Astrocyte (in vitro differentiated cells and primary cell): ENCODE results near the gene TRMT61A.

Experiments used
- EZH2 ChIP-seq: IDR thresholded peaks from 2 replicates; pipeline ENCODE4 v1.6.1; 2012; ENCODE audit warnings: mild to moderate bottlenecking, low read length, inconsistent platforms; ENCODE audit not compliant: insufficient read depth
- TF ChIP-seq, protein P1 (sequence below): IDR thresholded peaks from 2 replicates; pipeline ENCODE4 v1.5.1; 2011; ENCODE audit warnings: low read depth, mild to moderate bottlenecking, inconsistent platforms, low read length, moderate library complexity; ENCODE audit not compliant: insufficient read depth

GRCh38 chr14:103516426-103517173 lies 12.4 kb upstream of the TRMT61A start:
- TF ChIP-seq, protein P1, sequence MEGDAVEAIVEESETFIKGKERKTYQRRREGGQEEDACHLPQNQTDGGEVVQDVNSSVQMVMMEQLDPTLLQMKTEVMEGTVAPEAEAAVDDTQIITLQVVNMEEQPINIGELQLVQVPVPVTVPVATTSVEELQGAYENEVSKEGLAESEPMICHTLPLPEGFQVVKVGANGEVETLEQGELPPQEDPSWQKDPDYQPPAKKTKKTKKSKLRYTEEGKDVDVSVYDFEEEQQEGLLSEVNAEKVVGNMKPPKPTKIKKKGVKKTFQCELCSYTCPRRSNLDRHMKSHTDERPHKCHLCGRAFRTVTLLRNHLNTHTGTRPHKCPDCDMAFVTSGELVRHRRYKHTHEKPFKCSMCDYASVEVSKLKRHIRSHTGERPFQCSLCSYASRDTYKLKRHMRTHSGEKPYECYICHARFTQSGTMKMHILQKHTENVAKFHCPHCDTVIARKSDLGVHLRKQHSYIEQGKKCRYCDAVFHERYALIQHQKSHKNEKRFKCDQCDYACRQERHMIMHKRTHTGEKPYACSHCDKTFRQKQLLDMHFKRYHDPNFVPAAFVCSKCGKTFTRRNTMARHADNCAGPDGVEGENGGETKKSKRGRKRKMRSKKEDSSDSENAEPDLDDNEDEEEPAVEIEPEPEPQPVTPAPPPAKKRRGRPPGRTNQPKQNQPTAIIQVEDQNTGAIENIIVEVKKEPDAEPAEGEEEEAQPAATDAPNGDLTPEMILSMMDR = no peak
- no peak for TF ChIP-seq EZH2
